Mammary epithelial cell (primary cell): ENCODE results near the gene PLXDC1.

ENCODE experiments used
- EZH2 ChIP-seq: IDR thresholded peaks from 2 replicates; pipeline ENCODE4 v1.6.1; 2012; ENCODE audit warnings: low read length, inconsistent platforms, borderline replicate concordance
- TF ChIP-seq, protein P1 (sequence below), 2 donors: IDR thresholded peaks in 1 of 2; conservative IDR thresholded peaks in 1 of 2; 2 replicates each; pipeline ENCODE4 v1.5.1; 2011 to 2012; ENCODE audit warnings: inconsistent platforms in 2 of 2, low read length in 2 of 2, mild to moderate bottlenecking in 2 of 2, control low read depth in 1 of 2, low read depth in 1 of 2; ENCODE audit not compliant: insufficient read depth in 1 of 2; ENCODE audit errors: extremely low read depth in 1 of 2

DNA sequence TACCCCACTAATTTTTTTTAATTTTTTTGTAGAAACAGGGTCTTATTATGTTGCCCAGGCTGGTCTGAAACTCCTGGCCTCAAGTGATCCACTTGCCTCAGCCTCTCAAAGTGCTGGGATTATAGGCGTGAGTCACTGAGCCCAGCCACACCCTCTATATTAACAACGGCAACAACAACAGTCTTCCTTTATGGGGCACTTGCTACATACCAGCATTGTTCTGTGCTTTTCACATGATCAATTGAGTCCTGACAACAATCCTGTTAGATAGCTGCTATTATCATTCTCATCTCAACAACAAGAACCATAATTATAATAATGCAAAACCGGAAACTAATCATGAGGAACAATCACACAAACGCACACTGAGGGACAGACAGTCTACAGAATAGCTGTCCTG lies 27.1 kb upstream of the PLXDC1 start:
- no peak for TF ChIP-seq EZH2
- TF ChIP-seq, protein P1, sequence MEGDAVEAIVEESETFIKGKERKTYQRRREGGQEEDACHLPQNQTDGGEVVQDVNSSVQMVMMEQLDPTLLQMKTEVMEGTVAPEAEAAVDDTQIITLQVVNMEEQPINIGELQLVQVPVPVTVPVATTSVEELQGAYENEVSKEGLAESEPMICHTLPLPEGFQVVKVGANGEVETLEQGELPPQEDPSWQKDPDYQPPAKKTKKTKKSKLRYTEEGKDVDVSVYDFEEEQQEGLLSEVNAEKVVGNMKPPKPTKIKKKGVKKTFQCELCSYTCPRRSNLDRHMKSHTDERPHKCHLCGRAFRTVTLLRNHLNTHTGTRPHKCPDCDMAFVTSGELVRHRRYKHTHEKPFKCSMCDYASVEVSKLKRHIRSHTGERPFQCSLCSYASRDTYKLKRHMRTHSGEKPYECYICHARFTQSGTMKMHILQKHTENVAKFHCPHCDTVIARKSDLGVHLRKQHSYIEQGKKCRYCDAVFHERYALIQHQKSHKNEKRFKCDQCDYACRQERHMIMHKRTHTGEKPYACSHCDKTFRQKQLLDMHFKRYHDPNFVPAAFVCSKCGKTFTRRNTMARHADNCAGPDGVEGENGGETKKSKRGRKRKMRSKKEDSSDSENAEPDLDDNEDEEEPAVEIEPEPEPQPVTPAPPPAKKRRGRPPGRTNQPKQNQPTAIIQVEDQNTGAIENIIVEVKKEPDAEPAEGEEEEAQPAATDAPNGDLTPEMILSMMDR (conservative IDR thresholded peaks at IDR 0.05 in 1 of 2, IDR thresholded peaks at IDR 0.05 in 1 of 2; ENCODE audit: extremely low read depth in 1 of 2, insufficient read depth in 1 of 2, low read depth in 1 of 2, low read length in 2 of 2): no peak
